C4-2B (cell line): ENCODE data around the gene LOXL3.

Source experiments
- H3K27ac ChIP-seq: fragments of 450-650 bp; 2 replicates; pipeline ENCODE4 v1.5.1; 2017
- CTCF ChIP-seq: fragments of 450-650 bp; conservative IDR thresholded peaks from 2 replicates; pipeline ENCODE4 v1.5.1; 2017; ENCODE audit warnings: mild to moderate bottlenecking
- ZFX ChIP-seq: fragments of 450-650 bp; IDR thresholded peaks from 2 replicates; pipeline ENCODE4 v1.6.1; 2017

LOXL3 gene

GRCh38 chr2:74499267-74499939 lies 54.3 kb downstream of the LOXL3 start, which contains the start of gene LBX2:
TSS of gene LBX2 (minus strand) at chr2:74499603. CDS start at chr2:74499537, 66 bp downstream.
- TF ChIP-seq ZFX (no peak), CTCF (no peak)
- no peak within 1 kb of the TSS for H3K27ac ChIP-seq

GRCh38 chr2:74498500-74499266 lies 55.1 kb downstream of the LOXL3 start:
- TF ChIP-seq ZFX = no peak
- no peak for TF ChIP-seq CTCF
- H3K27ac ChIP-seq = no peak overlapping the region

- no peak overlapping the region for H3K27ac ChIP-seq
- no peak for TF ChIP-seq CTCF
- TF ChIP-seq ZFX = no peak
Observed at GRCh38 chr2:74497777-74498499, 55.8 kb downstream of the LOXL3 start.

- no peak for TF ChIP-seq ZFX
- TF ChIP-seq CTCF = no peak
- H3K27ac ChIP-seq = no peak overlapping the region
Observed at GRCh38 chr2:74496997-74497776, 56.6 kb downstream of the LOXL3 start.

- no peak for TF ChIP-seq ZFX
- no peak overlapping the region for H3K27ac ChIP-seq
Observed at GRCh38 chr2:74495440-74495839, 58.3 kb downstream of the LOXL3 start.

- H3K27ac ChIP-seq = no peak overlapping the region
- no peak for TF ChIP-seq ZFX
- TF ChIP-seq CTCF = no peak
Observed at GRCh38 chr2:74493546-74493945, 60.2 kb downstream of the LOXL3 start.

GRCh38 chr2:74491648-74492544 lies 61.8 kb downstream of the LOXL3 start:
- TF ChIP-seq ZFX = no peak
- no peak for TF ChIP-seq CTCF
- no peak overlapping the region for H3K27ac ChIP-seq
